Stimulated activated naive CD8-positive, alpha-beta T cell treated with anti-CD3 and anti-CD28 coated beads, Interleukin-15, Interleukin-2, amounts not matched to agents 100 ng/mL and 50 ng/mL, for 24 hours (primary cell): ENCODE data around the gene MLPH.
"Not testable (repeated sequence)": the region's sequence is repeated elsewhere in the genome, so short reads cannot be mapped to it uniquely, and the experiment has no call there.

ENCODE experiments used
- H3K27ac Mint-ChIP-seq: one replicate; pipeline ENCODE4 v1.8.0; 2021; ENCODE audit warnings: mild to moderate bottlenecking, mixed read lengths
- H3K27me3 Mint-ChIP-seq: one replicate; pipeline ENCODE4 v1.8.0; 2021; ENCODE audit warnings: mixed read lengths
- H3K36me3 Mint-ChIP-seq: one replicate; pipeline ENCODE4 v1.8.0; 2021; ENCODE audit warnings: low read depth, mixed read lengths
- H3K4me1 Mint-ChIP-seq: one replicate; pipeline ENCODE4 v1.8.0; 2021; ENCODE audit warnings: low read depth, mixed read lengths
- H3K4me3 Mint-ChIP-seq: one replicate; pipeline ENCODE4 v1.8.0; 2021; ENCODE audit warnings: mild to moderate bottlenecking, mixed read lengths
- H3K9me3 Mint-ChIP-seq: one replicate; pipeline ENCODE4 v1.8.0; 2021; ENCODE audit warnings: mixed read lengths

MLPH gene

GRCh38 chr2:237588044-237588696 is 101.1 kb downstream of the MLPH start:
- Mint-ChIP-seq H3K36me3 (no peaks in the 10 kb centered on the region), H3K9me3 (no peaks in the 10 kb centered on the region), H3K27ac (no peak overlapping the region), H3K4me1 (peaks cover 10% of the 10 kb centered on the region), H3K4me3 (no peak overlapping the region), H3K27me3 (peaks cover 5% of the 10 kb centered on the region)

GRCh38 chr2:237590272-237591140 is 103.5 kb downstream of the MLPH start, which contains the start of gene RAB17:
TSS of gene RAB17 (minus strand) at chr2:237590734. CDS start at chr2:237586154, 4,580 bp downstream.
- no peak within 1 kb of the TSS for H3K27ac Mint-ChIP-seq
- H3K4me1 Mint-ChIP-seq = peaks cover 10% of the 10 kb centered on the region
- H3K36me3 Mint-ChIP-seq = no peaks in the 10 kb centered on the region
- H3K27me3 Mint-ChIP-seq = peaks cover 5% of the 10 kb centered on the region
- H3K9me3 Mint-ChIP-seq = no peaks in the 10 kb centered on the region
- H3K4me3 Mint-ChIP-seq = no peak within 1 kb of the TSS

- Mint-ChIP-seq H3K27ac (no peak overlapping the region), H3K4me3 (no peak overlapping the region), H3K4me1 (peaks cover 10% of the 10 kb centered on the region)
These were observed 104.3 kb downstream of the MLPH start for GRCh38 chr2:237591141-237591881.

GRCh38 chr2:237592425-237592980 is 105.5 kb downstream of the MLPH start:
- no peak overlapping the region for H3K4me3 Mint-ChIP-seq
- H3K4me1 Mint-ChIP-seq = peaks cover 10% of the 10 kb centered on the region
- no peak overlapping the region for H3K27ac Mint-ChIP-seq
- no peaks in the 10 kb centered on the region for H3K36me3 Mint-ChIP-seq
- H3K9me3 Mint-ChIP-seq = no peaks in the 10 kb centered on the region
- peaks cover 5% of the 10 kb centered on the region for H3K27me3 Mint-ChIP-seq

More at GRCh38 chr2:237591141-237591881, 104.3 kb downstream of the MLPH start:
- Mint-ChIP-seq H3K9me3 (no peaks in the 10 kb centered on the region), H3K27me3 (peaks cover 5% of the 10 kb centered on the region), H3K36me3 (no peaks in the 10 kb centered on the region)

- Mint-ChIP-seq H3K9me3 (no peaks in the 10 kb centered on the region), H3K4me3 (no peak overlapping the region), H3K36me3 (no peaks in the 10 kb centered on the region), H3K4me1 (peaks cover 10% of the 10 kb centered on the region), H3K27me3 (peaks cover 5% of the 10 kb centered on the region), H3K27ac (no peak overlapping the region)
These were observed 106.0 kb downstream of the MLPH start for GRCh38 chr2:237593036-237593435.

- Mint-ChIP-seq H3K27ac (no peak overlapping the region), H3K27me3 (peaks cover 5% of the 10 kb centered on the region), H3K4me3 (no peak overlapping the region), H3K36me3 (no peaks in the 10 kb centered on the region), H3K9me3 (no peaks in the 10 kb centered on the region), H3K4me1 (peaks cover 10% of the 10 kb centered on the region)
These were observed 106.7 kb downstream of the MLPH start for GRCh38 chr2:237593596-237594320.

GRCh38 chr2:237594514-237594871 is 107.4 kb downstream of the MLPH start:
- no peaks in the 10 kb centered on the region for H3K36me3 Mint-ChIP-seq
- H3K9me3 Mint-ChIP-seq = no peaks in the 10 kb centered on the region
- no peak overlapping the region for H3K4me3 Mint-ChIP-seq
- H3K27me3 Mint-ChIP-seq = peaks cover 5% of the 10 kb centered on the region
- H3K4me1 Mint-ChIP-seq = peaks cover 10% of the 10 kb centered on the region
- no peak overlapping the region for H3K27ac Mint-ChIP-seq

GRCh38 chr2:237595829-237596519 is 108.9 kb downstream of the MLPH start:
- H3K27me3 Mint-ChIP-seq, H3K4me3 Mint-ChIP-seq, H3K4me1 Mint-ChIP-seq, H3K36me3 Mint-ChIP-seq, H3K27ac Mint-ChIP-seq, H3K9me3 Mint-ChIP-seq: not testable (repeated sequence)

- Mint-ChIP-seq H3K9me3 (no peaks in the 10 kb centered on the region), H3K4me1 (peaks cover 2% of the 10 kb centered on the region), H3K4me3 (no peak overlapping the region), H3K27me3 (no peaks in the 10 kb centered on the region), H3K27ac (no peak overlapping the region), H3K36me3 (no peaks in the 10 kb centered on the region)
These were observed 109.6 kb downstream of the MLPH start for GRCh38 chr2:237596520-237597195.

GRCh38 chr2:237597196-237598145 is 110.4 kb downstream of the MLPH start:
- Mint-ChIP-seq H3K27ac (no peak overlapping the region), H3K36me3 (no peaks in the 10 kb centered on the region), H3K4me3 (no peak overlapping the region), H3K9me3 (no peaks in the 10 kb centered on the region), H3K27me3 (no peaks in the 10 kb centered on the region), H3K4me1 (peaks cover 2% of the 10 kb centered on the region)

- no peaks in the 10 kb centered on the region for H3K9me3 Mint-ChIP-seq
- H3K36me3 Mint-ChIP-seq = no peaks in the 10 kb centered on the region
- H3K4me3 Mint-ChIP-seq = no peak overlapping the region
- H3K4me1 Mint-ChIP-seq = peaks cover 13% of the 10 kb centered on the region
- H3K27me3 Mint-ChIP-seq = no peaks in the 10 kb centered on the region
- no peak overlapping the region for H3K27ac Mint-ChIP-seq
These were observed 111.6 kb downstream of the MLPH start for GRCh38 chr2:237598468-237599208.

- Mint-ChIP-seq H3K27me3 (no peaks in the 10 kb centered on the region), H3K4me3 (no peak overlapping the region), H3K9me3 (no peaks in the 10 kb centered on the region), H3K27ac (no peak overlapping the region), H3K4me1 (peaks cover 18% of the 10 kb centered on the region), H3K36me3 (no peaks in the 10 kb centered on the region)
These were observed 112.5 kb downstream of the MLPH start for GRCh38 chr2:237599465-237600110.
